ENCODE measurements around the gene GLI3. TPM values are rescaled to one million over a fixed set of nuclear protein-coding genes. Genes with fewer than 3 reads are reported as not detected.

Gene GLI3
- total RNA-seq, 1 donor from 2014 or later: 126 TPM

GRCh38 chr7:42254217-42254616, 17.2 kb upstream of the GLI3 start:
- Mint-ChIP-seq H3K4me1 (no peaks in the 10 kb centered on the region), H3K9me3 (peaks cover 29% of the 10 kb centered on the region), H3K27me3 (ENCODE audit: low read depth) (no peaks in the 10 kb centered on the region), H3K36me3 (peaks cover 8% of the 10 kb centered on the region), H3K27ac (no peak overlapping the region), H3K4me3 (no peak overlapping the region)
- no peak for DNase-seq (ENCODE audit: low spot score in 2 of 2, unreplicated experiment in 2 of 2)
- TF ChIP-seq CTCF (IDR thresholded peaks at IDR 0.05; ENCODE audit: unreplicated experiment): no peak

GRCh38 chr7:42253316-42253715, 16.3 kb upstream of the GLI3 start:
- peaks cover 8% of the 10 kb centered on the region for H3K36me3 Mint-ChIP-seq
- H3K4me1 Mint-ChIP-seq: no peaks in the 10 kb centered on the region
- H3K9me3 Mint-ChIP-seq: peaks cover 23% of the 10 kb centered on the region
- TF ChIP-seq CTCF (IDR thresholded peaks at IDR 0.05; ENCODE audit: unreplicated experiment): no peak
- no peaks in the 10 kb centered on the region for H3K27me3 Mint-ChIP-seq (ENCODE audit: low read depth)
- no peak overlapping the region for H3K4me3 Mint-ChIP-seq
- no peak for DNase-seq (ENCODE audit: low spot score in 2 of 2, unreplicated experiment in 2 of 2)
- no peak overlapping the region for H3K27ac Mint-ChIP-seq

GRCh38 chr7:42250411-42250810, 13.4 kb upstream of the GLI3 start:
- DNase-seq (ENCODE audit: low spot score in 2 of 2, unreplicated experiment in 2 of 2): no peak
- Mint-ChIP-seq H3K27me3 (ENCODE audit: low read depth) (no peaks in the 10 kb centered on the region), H3K36me3 (peaks cover 8% of the 10 kb centered on the region), H3K4me1 (peaks cover 10% of the 10 kb centered on the region), H3K27ac (no peak overlapping the region), H3K4me3 (no peak overlapping the region), H3K9me3 (peaks cover 17% of the 10 kb centered on the region)
- TF ChIP-seq CTCF (IDR thresholded peaks at IDR 0.05; ENCODE audit: unreplicated experiment): no peak

GRCh38 chr7:42248579-42248978, 11.6 kb upstream of the GLI3 start:
- Mint-ChIP-seq H3K4me1 (peaks cover 12% of the 10 kb centered on the region), H3K9me3 (peaks cover 17% of the 10 kb centered on the region), H3K27me3 (ENCODE audit: low read depth) (no peaks in the 10 kb centered on the region), H3K36me3 (peaks cover 8% of the 10 kb centered on the region), H3K27ac (no peak overlapping the region), H3K4me3 (no peak overlapping the region)
- DNase-seq (ENCODE audit: low spot score in 2 of 2, unreplicated experiment in 2 of 2): no peak
- no peak for TF ChIP-seq CTCF (IDR thresholded peaks at IDR 0.05; ENCODE audit: unreplicated experiment)

GRCh38 chr7:42247301-42247700, 10.3 kb upstream of the GLI3 start:
- peaks cover 17% of the 10 kb centered on the region for H3K9me3 Mint-ChIP-seq
- no peak overlapping the region for H3K4me3 Mint-ChIP-seq
- H3K4me1 Mint-ChIP-seq: peaks cover 19% of the 10 kb centered on the region
- TF ChIP-seq CTCF (IDR thresholded peaks at IDR 0.05; ENCODE audit: unreplicated experiment): peak; percentile 38
- peaks cover 8% of the 10 kb centered on the region for H3K36me3 Mint-ChIP-seq
- no peak overlapping the region for H3K27ac Mint-ChIP-seq
- no peak for DNase-seq (ENCODE audit: low spot score in 2 of 2, unreplicated experiment in 2 of 2)
- no peaks in the 10 kb centered on the region for H3K27me3 Mint-ChIP-seq (ENCODE audit: low read depth)

GRCh38 chr7:42244828-42245227, 7.8 kb upstream of the GLI3 start:
- H3K27ac Mint-ChIP-seq: no peak overlapping the region
- H3K4me1 Mint-ChIP-seq: peaks cover 43% of the 10 kb centered on the region
- TF ChIP-seq CTCF (IDR thresholded peaks at IDR 0.05; ENCODE audit: unreplicated experiment): no peak
- H3K27me3 Mint-ChIP-seq (ENCODE audit: low read depth): no peaks in the 10 kb centered on the region
- no peaks in the 10 kb centered on the region for H3K9me3 Mint-ChIP-seq
- H3K36me3 Mint-ChIP-seq: no peaks in the 10 kb centered on the region
- no peak for DNase-seq (ENCODE audit: low spot score in 2 of 2, unreplicated experiment in 2 of 2)
- H3K4me3 Mint-ChIP-seq: no peak overlapping the region

Measured in mesothelial cell of epicardium (in vitro differentiated cells).